ENCODE measurements around the gene CAB39L. TPM values are rescaled to one million over a fixed set of nuclear protein-coding genes. Genes with fewer than 3 reads are reported as not detected.

Gene CAB39L
- total RNA-seq, 1 experiment from 2014 or later: 3.6 TPM

DNA sequence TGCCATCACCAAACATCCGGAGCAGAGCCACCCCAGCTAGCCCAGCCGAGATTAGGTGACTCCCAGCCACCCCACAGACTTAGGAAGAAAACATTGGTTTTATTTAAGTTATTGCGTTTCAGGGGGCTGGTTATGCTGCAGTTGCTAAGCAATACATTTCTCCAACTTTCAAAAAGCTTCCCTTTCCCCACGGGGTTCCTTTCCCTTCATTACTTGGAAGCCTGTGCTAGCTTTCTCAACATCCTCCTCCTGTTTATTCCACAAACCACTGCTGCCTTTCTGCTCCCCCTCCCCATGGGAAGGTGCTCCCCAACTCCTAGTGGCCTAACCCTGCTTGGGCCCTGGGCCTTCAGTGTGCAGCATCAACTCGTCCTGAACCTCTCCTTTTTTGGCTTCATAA is 143.6 kb downstream of the CAB39L start:
- H3K27me3 ChIP-seq (replicated peaks; ENCODE audit: insufficient read depth, low read depth, low read length, poor library complexity): no peaks in the 10 kb centered on the region
- H3K27ac ChIP-seq (ENCODE audit: low read depth, low read length, poor library complexity, severe bottlenecking): no peak overlapping the region
- no peak for DNase-seq (ENCODE audit: low spot score)
- no peak for TF ChIP-seq EZH2 (IDR thresholded peaks at IDR 0.05; ENCODE audit: borderline replicate concordance, low read depth, low read length, poor library complexity, severe bottlenecking)
- TF ChIP-seq, protein P1, sequence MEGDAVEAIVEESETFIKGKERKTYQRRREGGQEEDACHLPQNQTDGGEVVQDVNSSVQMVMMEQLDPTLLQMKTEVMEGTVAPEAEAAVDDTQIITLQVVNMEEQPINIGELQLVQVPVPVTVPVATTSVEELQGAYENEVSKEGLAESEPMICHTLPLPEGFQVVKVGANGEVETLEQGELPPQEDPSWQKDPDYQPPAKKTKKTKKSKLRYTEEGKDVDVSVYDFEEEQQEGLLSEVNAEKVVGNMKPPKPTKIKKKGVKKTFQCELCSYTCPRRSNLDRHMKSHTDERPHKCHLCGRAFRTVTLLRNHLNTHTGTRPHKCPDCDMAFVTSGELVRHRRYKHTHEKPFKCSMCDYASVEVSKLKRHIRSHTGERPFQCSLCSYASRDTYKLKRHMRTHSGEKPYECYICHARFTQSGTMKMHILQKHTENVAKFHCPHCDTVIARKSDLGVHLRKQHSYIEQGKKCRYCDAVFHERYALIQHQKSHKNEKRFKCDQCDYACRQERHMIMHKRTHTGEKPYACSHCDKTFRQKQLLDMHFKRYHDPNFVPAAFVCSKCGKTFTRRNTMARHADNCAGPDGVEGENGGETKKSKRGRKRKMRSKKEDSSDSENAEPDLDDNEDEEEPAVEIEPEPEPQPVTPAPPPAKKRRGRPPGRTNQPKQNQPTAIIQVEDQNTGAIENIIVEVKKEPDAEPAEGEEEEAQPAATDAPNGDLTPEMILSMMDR (conservative IDR thresholded peaks at IDR 0.05; ENCODE audit: low read depth, low read length): no peak
- POLR2A ChIA-PET (ENCODE audit: low non-redundant PET): no interaction called here
- BruUV-seq (replicated peaks): no TSS peak
- no peaks in the 10 kb centered on the region for H3K9me3 ChIP-seq (ENCODE audit: low read depth, low read length, poor library complexity, severe bottlenecking)
- intact Hi-C loops (cut with micrococcal nuclease; ENCODE audit: unreplicated experiment): loop anchor here (10.0 kb wide), 1 partner anchor 545 kb away; no protein-coding TSS in a partner anchor
- no peaks in the 10 kb centered on the region for H3K36me3 ChIP-seq (ENCODE audit: insufficient read depth, low read length, poor library complexity, severe bottlenecking)
- H3K4me1 ChIP-seq (ENCODE audit: insufficient read depth, low read length, poor library complexity, severe bottlenecking): no peaks in the 10 kb centered on the region
- no peak overlapping the region for H3K4me3 ChIP-seq (ENCODE audit: low read depth, low read length, poor library complexity, severe bottlenecking)
- CTCF ChIA-PET: interaction anchor here (0.8 kb wide), 1 partner anchor 307 kb away, joined by 6 read pairs; no protein-coding TSS in a partner anchor

DNA sequence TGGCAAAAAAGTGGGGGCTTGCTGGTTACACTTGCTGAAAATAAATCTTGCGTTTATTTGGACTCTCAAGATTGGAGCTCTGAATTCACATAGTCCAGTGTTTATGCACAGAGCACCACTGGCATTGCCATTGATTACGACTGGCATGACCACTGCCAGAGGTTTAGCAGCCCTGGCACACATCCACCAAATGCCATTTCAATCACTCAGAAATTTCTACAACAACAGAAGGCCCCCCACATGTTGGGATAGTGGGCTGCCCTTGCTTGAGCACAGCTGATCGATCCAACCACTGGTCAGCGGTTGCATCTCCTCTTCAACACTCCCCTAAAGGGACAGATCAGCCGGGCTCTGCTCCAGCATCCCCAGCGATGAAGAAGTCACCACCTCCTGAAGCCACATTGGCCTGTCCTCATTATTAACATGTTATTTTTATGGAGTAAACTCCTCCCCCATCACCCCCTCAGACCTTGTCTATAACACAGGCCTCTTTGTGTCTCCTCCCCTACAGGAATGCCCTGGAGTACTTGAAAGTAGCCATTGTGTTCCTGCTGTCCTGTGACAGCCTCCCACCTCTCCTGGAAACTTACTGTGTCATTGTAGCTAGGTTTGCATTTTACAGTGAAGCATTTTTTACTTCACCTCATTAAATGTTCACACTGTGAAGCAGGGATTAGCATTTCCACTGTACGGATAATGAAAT is 144.8 kb downstream of the CAB39L start:
- Histone ChIP-seq H3K4me1 (ENCODE audit: insufficient read depth, low read length, poor library complexity, severe bottlenecking) (no peaks in the 10 kb centered on the region), H3K27me3 (replicated peaks; ENCODE audit: insufficient read depth, low read depth, low read length, poor library complexity) (no peaks in the 10 kb centered on the region), H3K9me3 (ENCODE audit: low read depth, low read length, poor library complexity, severe bottlenecking) (no peaks in the 10 kb centered on the region), H3K36me3 (ENCODE audit: insufficient read depth, low read length, poor library complexity, severe bottlenecking) (no peaks in the 10 kb centered on the region), H3K4me3 (ENCODE audit: low read depth, low read length, poor library complexity, severe bottlenecking) (no peak overlapping the region), H3K27ac (ENCODE audit: low read depth, low read length, poor library complexity, severe bottlenecking) (no peak overlapping the region)
- TF ChIP-seq EZH2 (IDR thresholded peaks at IDR 0.05; ENCODE audit: borderline replicate concordance, low read depth, low read length, poor library complexity, severe bottlenecking): no peak
- TF ChIP-seq, protein P1 (conservative IDR thresholded peaks at IDR 0.05; ENCODE audit: low read depth, low read length): no peak
- BruUV-seq (replicated peaks): no TSS peak
- no peak for DNase-seq (ENCODE audit: low spot score)
- ChIA-PET POLR2A (ENCODE audit: low non-redundant PET) (interaction anchor here (0.6 kb wide), 1 partner anchor 858 kb away, joined by 6 read pairs; no protein-coding TSS in a partner anchor), CTCF (no interaction called here)
- intact Hi-C loops (cut with micrococcal nuclease; ENCODE audit: unreplicated experiment): no loop called here

DNA sequence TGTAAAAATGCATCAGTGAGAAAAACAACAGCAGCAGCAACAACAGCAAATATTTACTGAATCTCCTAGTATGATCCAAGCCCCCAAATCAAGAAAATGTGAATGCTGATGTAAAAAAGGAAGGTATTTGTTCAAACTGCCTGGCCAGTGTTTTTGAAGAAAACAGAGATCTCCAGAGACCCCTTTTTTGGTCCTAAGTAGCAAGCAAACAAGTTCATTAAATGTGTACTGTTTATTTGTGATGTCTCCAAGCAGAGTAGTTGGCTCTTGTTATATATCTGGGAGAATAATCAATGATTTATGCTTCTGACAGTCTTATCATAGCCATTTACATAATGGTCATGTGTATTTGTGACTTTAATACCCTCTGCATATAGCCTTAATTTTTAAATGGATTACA is 145.4 kb downstream of the CAB39L start:
- Histone ChIP-seq H3K36me3 (ENCODE audit: insufficient read depth, low read length, poor library complexity, severe bottlenecking) (no peaks in the 10 kb centered on the region), H3K4me3 (ENCODE audit: low read depth, low read length, poor library complexity, severe bottlenecking) (no peak overlapping the region), H3K4me1 (ENCODE audit: insufficient read depth, low read length, poor library complexity, severe bottlenecking) (no peaks in the 10 kb centered on the region), H3K27me3 (replicated peaks; ENCODE audit: insufficient read depth, low read depth, low read length, poor library complexity) (no peaks in the 10 kb centered on the region), H3K9me3 (ENCODE audit: low read depth, low read length, poor library complexity, severe bottlenecking) (no peaks in the 10 kb centered on the region), H3K27ac (ENCODE audit: low read depth, low read length, poor library complexity, severe bottlenecking) (no peak overlapping the region)
- ChIA-PET CTCF (no interaction called here), POLR2A (ENCODE audit: low non-redundant PET) (no interaction called here)
- TF ChIP-seq, protein P1 (conservative IDR thresholded peaks at IDR 0.05; ENCODE audit: low read depth, low read length): no peak
- no peak for TF ChIP-seq EZH2 (IDR thresholded peaks at IDR 0.05; ENCODE audit: borderline replicate concordance, low read depth, low read length, poor library complexity, severe bottlenecking)
- no peak for DNase-seq (ENCODE audit: low spot score)
- intact Hi-C loops (cut with micrococcal nuclease; ENCODE audit: unreplicated experiment): no loop called here
- no TSS peak for BruUV-seq (replicated peaks)
